ENCODE data around the gene OTUB2.

Gene OTUB2

DNA sequence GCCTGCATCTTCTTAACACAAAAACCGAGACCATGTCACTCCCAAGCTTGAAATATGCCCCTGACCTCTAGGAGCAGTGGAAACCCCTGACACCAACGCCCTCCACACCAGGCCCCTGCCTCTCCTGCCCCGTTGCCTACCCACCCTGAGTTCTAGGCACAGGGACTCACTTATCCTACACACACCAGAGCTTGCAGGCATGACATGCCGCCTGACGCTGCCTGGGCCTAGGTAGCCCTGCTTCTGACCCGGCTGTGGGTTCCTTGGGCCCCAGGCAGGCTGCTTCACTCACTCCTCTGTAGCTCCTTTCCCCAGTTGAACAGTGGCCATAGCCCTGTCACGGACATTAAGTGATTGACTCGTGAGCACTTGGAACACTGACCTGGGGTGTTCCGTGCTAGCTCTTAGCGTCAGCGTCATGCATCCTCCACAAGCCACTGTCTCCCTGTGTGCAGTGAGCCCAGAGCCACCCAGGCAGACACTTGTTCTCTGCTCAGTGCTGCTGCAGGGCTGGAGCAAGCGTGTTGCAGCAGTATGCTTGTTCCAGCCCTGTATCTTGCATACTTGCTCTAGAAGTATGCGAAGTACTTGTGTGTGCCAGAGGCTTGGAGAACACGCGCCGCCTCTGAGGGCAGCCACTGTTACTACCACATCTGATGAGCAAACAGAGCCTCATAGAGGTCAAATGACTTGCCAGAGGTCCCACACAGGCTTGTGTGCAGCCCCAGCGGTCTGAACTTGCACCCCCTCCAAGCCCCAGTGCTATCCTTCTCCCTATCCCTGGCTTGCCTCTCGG is 15.6 kb downstream of the OTUB2 start:
- DNase-seq (ENCODE audit: low read depth), result no peak

DNA sequence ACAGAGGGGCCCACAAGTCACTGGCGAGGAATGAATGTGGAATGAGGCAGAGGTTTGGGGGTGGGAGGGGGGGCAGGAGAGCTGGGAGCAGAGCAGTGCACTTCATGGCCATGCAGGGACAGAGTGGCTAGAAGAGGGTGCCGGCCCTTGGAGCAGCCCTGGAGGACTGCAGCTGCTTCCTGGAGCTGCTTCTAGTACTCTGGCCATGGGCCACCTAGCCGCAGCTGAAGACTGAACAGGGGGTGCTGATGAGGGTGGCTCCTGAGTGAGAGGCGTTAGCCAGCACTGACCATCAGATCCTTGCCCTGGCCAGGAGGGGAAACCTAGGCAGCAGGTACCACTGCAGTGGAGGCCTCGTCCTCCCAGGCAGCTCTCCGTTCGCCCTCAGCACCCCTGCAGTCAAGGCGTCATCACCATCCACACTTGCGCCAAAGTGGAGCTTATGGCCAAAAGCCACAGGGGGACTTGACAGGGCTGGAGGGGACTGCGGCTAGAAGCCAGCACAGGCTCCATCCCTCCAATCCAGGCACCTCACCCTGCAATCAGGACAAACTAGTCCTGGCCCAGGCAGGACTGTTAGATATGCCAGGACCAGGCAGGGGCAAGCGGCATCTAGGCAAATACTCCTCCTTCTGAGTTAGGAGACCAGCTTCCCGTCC is 16.4 kb downstream of the OTUB2 start:
- DNase-seq (ENCODE audit: low read depth), result no peak

DNA sequence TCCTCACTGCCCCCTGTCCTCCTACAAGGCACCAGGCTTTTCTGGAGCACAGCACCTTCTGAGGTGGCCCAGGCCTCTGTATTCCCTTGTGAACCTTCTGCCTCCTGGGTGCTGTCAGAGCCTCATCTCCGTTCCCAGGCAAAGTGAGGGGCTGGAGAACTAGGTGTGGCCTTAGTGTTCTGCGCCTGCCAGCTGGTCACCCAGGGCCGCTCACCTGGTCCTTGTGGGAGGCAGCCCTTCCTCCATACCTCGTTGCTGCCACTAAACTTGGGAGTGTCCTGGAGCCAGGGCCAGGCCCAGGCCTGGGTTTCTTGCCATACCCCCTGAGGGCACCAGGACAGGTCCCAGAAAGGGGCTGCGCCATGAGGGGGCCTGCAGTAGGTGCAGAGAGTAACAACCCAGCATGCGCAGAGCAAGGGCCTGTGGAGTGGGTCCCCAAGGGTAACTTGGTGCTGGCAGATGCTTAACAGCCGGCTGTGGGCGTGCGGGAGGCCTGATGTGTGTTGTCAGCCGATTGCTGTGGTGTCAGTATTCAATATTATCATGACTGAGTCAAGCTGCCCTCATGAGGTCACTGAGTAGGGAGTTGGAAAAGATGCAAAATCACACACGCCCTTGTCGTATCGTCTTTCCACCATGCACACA is 17.1 kb downstream of the OTUB2 start:
- no peak for DNase-seq (ENCODE audit: low read depth)

DNA sequence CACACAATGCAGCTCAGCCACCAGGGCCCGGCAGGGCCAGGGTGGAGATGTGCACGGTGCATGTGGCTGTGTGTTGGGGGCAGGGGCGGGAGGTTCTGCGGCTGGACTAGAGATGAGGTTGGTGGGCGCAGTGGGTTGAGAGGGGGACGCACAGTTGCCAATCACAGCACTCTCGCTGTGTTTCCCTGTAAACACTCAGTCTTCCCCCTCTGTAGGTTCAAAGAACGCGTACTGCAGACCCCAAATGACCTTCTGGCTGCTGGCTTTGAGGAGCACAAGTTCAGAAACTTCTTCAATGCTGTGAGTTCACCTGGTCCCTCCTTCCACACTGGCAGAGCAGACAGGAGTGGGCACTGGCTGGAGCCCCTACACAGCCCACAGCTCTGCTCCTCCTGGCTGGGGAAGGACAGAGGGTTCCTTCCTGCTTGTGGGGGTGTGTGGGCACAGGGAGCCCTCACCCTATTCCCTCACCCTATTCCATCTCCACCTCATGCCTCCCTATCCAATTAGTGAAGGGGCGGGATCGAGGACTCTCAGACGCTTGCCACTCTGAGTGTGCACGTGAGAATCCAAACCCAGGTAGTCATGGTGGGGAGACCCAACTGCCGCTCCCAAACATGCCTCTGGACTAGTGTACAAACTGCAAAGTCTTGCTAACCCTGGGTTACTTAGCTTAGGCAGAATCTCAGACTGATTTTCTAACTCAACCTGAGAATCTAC is 17.8 kb downstream of the OTUB2 start:
- no peak for DNase-seq (ENCODE audit: low read depth)

DNA sequence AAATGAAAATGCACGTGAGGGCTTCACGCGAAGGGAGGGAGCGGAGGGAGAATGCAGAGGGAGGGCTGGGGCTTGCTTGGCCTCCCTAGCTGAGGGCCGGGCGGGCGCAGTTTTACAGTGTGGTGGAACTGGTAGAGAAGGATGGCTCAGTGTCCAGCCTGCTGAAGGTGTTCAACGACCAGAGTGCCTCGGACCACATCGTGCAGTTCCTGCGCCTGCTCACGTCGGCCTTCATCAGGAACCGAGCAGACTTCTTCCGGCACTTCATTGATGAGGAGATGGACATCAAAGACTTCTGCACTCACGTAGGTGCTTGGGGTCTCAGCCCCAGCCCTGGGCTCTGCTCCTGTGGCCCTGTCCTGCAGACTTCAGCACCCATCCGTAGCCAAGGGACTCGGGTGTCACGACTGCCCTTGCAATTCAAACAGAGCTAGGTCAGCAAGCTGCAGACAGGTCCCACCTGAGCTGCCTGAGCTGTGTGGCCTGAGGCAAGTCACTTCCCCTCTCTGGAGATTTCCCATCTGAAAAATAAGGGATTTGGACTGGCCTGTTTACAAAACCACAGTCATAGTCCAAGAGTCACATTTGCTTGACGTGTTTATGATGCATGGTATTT is 18.4 kb downstream of the OTUB2 start:
- DNase-seq (ENCODE audit: low read depth), result no peak

DNA sequence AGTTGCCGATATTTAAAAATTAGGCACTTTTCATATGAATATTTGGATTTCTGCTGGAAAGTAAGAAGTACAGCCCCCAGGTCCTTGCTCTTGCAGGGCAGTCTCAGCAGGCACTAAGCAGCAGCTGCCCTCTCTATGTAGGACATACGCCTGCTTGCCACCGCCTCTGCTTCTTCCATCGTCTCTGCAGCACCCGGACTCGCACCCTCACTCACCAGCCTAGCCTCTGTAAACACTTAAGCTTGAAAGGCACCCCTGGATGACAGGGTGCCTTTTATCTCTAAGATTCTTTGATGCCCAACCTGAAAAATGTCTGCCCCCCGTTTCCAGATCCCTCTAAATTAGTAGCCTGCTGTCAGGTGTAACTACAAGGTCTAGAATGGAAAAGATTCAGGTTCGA is 19.0 kb downstream of the OTUB2 start:
- DNase-seq (ENCODE audit: low read depth), result no peak

DNA sequence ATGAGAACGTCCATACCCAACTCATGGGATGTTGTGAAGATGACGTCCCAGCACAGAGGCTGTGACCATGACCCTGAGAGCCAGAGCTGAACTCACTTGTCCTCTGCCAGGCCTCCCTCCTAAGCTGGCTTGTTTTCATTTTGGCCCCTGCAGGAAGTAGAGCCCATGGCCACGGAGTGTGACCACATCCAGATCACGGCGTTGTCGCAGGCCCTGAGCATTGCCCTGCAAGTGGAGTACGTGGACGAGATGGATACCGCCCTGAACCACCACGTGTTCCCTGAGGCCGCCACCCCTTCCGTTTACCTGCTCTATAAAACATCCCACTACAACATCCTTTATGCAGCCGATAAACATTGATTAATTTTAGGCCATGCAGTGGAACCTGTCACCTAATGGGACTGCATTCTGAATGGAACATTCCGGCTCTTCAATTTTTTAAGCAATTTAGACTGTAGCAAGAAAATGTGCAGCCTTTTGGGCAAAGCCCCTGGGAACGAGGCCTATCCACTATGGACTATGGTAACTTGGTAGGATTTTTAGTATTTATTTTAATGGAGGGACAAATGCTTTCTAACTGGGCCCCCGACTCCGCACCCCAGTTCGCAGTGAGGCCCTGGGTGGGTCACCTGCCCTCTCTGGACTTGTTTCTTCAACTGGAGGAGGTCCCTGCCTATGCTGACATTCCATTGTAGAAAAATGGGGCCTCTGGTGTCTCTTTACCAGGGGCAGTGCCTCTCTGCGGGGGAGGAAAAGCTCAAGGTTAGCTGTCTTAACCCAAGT is 19.6 kb downstream of the OTUB2 start:
- DNase-seq (ENCODE audit: low read depth), result no peak

DNA sequence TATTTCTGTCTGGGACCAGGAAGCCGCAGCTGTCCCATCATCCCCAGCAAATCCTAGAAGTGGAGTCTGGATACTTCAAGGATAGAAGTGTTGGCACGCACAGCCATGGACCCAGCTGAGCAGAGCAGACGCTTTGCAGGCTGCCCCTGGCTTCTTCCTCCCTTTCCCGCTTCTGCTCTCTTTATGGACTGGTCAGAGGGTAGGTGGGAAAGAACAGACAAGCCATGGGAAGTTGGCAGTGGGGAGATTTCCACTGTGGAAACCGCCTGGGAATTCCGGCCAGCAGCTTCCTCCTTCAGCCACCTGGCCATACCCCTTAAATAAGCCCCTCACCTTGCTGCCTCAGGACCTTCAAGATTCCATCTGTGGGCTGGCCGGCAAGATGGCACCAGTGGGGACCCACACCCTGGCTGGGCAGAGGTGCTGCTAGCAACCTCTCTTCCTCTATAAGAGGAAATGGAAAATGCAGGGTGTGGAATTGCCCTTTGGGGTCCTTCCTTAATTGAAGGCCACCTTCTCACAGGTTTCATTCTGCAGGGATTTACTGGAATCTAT is 20.6 kb downstream of the OTUB2 start:
- DNase-seq (ENCODE audit: low read depth), result no peak

DNA sequence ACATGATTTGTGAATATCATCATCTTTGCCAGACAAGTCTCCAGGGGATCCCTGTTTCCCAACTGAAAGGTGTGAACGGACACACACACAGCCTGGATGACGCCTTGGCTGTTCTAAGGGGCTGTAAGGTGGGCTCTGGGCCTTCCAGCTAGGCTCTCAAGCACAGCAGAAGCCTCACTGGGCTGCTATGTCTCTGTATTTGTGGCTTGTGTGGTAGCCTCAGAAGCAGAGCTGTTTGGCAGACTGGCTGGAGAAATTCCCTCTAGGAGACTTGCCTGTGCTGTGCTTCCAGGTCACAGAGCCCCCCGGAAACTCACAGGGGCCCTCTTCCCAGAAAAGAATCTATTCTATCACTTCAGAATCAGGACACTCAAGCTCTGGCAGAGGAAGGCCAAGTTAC is 21.4 kb downstream of the OTUB2 start:
- no peak for DNase-seq (ENCODE audit: low read depth)

DNA sequence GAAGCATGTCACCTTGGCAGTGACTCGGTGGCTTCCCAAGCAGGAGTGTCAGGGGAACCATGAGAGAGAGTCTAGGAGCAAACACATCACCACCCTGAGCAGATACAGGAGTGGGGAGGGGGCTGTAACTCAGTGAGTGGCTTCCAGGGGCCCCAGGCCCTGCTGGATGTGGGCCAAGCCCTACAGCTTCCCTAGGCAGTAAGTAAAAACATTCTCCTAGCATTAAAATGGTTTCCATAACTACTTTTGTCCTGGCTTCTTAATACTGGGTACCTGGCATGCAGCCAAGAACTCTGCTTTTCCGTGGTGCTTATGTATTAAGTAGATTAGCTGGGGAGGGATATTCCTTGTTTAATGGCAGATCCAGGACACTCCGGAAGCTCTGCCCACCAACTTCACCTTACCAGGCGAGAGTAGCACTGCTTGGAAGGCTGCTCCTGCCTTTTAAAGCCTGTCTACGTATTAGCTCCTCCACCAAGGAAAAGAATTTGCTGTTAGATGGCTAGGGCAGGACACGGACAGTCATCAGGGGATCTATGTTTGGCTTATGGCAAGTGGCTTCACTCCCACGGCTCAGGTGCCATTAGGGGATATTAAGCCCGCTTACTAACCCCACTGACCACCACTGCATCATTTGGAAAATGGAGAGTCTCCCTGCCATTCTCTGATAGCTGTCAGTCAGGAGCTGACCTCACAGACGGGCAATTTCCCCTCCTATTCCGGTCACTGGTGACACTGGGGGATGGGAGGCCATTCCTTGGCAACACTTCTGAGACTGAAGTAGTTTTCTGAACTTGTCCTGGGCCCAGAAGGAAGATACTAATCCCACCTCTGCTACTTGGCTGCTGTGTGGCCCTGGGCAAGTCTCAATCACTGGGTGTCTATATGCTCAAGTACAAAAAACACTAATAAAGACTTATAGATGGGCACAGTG is 22.8 kb downstream of the OTUB2 start:
- no peak for DNase-seq (ENCODE audit: low read depth)

DNA sequence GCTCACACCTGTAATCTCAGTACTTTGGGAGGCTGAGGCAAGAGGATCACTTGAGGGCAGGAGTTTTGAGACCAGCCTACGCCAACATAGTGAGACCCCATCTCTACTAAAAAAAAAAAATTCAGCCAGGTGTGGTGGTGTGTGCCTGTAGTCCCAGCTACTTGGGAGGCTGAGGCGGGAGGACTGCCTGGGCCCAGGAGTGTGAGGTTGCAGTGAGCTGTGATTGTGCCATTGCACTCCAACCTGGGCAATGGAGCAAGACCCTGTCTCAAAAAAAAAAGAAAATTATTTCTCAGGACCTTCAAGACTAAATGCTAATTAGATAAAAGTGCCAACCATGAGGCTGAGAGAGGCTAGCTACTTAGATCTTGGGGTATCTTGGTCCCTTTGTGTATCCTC is 23.5 kb downstream of the OTUB2 start:
- no peak for DNase-seq (ENCODE audit: low read depth)

DNA sequence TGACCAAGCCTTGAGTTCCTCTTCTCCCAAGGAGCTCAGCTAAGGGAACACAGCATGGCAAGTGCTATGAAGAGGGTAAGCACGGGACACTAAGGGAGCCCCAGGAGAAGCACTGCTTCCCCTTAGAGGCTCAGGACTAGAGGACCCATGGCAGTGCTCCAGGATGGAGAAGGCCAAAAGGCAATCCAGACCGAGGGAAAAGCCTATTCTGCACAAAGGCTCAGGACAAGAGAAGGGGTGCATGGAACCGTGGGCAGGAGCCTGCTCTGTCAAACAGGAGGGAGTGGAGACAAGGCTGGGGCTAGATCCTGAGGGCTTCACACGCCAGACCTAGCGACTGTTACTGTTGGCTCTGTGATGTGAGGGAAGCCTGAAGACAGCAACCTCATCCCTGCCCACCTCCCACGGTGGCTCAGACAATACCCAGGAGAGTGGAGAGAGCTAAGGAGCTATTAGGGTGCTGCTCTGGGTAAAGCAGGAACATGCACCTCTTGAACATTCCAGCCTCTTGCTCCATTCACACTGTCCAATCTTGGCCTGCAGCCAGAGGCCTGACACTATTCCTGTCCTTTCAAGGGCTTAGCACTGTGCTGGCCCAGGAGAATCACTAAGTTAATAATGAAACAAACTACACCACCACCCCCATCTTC is 24.2 kb downstream of the OTUB2 start:
- no peak for DNase-seq (ENCODE audit: low read depth)

DNA sequence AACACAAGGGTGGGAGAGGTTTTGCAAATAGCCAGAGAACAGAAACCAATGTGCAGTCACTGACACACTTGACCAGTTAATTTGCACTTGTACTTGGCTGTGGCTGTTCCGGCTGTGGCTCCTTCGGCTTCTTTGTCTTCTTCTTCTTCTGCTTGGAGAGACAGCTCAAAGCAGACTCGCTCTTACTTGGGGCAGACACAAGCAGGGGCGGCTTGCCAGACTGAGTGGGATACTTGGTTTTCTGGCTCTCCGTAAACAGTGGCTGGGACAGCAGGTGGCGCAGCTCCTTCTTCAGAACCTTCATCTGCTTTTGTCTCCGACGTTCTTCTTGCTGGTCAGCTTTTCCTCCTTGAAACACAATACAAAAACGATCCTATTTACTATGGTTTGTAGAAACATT is 25.0 kb downstream of the OTUB2 start:
- no peak for DNase-seq (ENCODE audit: low read depth)

DNA sequence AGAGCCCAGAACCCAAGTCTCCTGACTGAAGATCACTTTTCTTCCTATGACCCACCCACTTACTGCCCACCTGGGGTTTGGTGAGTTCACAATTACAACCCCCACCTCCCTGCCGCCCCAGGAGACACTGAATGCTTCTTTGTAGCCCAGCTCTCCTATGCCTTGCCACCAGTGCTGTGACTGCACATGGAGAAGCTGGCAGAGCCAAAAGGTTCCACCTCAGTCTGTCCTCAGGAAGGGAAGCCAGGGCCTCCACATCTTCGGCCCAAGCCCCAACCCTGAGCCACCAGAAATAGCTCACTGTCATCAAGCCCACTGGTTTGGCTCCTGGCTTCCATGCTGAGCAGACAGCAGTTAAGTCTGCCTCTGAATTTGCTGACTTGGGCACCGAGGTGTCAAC is 25.6 kb downstream of the OTUB2 start:
- no peak for DNase-seq (ENCODE audit: low read depth)

DNA sequence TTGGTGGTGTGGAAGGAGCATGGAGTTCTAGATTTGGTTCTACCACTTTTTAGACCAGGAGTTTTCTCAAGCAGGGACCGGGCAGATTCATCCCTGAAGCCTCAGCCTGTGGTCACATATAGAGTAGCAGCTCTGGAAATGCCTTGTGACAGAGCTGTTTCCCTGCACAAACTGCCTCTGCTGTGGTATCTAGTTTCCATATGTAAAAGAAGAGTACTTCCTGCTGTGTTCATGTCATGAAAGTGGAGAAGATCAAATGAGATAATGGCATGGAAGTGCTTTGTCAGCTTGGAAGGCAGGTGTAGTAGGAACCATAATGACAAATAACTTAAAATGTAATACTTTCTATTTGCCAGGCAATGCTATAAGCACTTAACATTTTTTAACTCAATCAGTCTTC is 26.1 kb downstream of the OTUB2 start:
- DNase-seq (ENCODE audit: low read depth), result no peak

DNA sequence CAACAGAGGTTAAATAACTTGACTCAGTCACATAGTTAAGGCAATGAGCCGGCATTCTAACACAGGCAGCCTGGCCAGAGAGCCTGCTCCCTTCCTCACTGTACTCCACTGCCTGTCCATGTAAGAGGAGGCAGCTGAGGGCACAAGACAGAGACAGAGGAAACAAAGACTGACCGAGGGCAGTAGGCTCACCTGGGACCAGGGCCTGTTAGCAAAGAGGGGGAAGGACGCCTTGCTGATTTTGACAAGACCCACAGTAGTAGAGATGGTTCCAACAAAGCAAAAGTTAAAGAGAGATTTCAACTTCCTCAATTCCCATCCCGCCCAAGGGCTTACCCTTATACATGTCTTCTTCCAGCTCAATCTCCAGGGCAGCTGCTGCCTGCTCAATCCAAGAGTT is 26.5 kb downstream of the OTUB2 start:
- DNase-seq (ENCODE audit: low read depth), result no peak

DNA sequence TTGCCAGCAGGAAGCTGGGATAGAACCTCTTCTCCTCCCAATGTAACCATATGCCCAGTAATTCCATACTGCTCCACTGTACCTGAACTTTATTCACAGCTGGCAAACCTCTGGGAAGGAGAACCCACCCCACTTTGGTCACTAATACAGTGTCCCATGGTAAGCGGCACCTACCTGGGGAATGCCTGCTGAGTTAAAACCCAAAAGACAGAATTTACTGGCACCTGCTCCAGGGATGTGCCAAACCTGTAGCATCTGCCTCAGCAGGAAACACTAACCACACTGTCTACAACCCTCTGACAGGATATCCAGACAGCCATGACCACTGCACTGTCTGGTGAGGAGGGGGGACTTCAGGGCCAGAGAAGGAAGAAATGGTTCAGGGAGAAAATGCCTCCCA is 28.3 kb downstream of the OTUB2 start:
- DNase-seq (ENCODE audit: low read depth), result no peak

DNA sequence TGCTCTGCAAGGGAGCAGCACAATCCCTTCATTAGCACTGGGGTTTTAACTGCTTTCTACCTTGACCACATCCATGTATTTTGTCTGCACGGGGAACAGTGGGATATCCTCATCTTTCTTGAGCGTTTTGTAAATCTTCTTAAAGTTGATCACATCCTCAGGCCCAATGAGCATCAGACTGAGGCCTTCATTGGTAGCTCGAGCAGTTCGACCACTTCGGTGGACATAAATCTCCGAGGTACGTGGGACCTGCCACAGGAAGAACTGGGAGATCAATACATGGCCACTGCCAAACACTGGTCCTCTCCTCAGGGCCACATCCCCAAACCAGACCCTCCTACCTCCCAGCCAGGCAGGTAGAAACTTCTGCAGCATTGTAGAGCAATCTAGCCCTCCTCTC is 28.8 kb downstream of the OTUB2 start:
- no peak for DNase-seq (ENCODE audit: low read depth)

DNA sequence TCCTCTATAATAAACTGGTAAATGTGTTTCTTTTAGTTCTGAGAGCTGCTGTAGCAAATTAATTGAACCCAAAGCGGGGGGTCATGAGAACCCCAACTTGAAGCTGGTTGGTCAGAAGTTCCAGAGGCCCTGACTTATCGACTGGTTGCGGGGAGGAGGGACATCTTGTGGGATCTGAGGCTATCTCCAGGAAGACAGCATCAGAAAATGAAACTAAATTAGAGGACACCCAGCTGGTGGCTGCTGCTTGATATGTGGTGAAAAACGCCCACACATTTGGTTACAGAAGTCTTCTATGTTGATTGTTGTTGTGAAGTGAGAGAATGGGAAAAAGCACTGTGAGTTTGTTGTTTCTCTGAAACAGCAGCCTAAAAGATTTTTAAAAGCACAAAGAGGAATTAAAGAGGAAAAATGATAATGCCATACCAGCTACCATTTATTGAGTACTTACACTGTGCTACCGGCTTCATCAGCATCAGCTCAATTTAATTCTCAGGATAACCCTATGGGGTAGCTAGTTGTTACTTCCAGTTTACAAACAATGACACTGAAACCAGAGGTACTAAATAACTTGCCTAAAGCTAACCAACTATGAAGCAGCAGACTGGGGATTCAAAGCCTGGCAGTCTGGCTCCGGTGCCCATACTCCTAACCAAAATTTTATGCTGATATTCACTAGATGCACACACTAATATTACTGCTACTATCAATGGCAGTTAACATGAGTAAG is 30.6 kb downstream of the OTUB2 start:
- DNase-seq (ENCODE audit: low read depth), result no peak

Data from stimulated activated CD8-positive, alpha-beta memory T cell treated with anti-CD3 and anti-CD28 coated beads, Interleukin-15, amount 100 ng/mL, for 24 hours (primary cell).